ENCODE measurements around the gene DOK6.

The DOK6 gene

GRCh38 chr18:69898241-69898861, 497.7 kb downstream of the DOK6 start:
- DNase-seq (ENCODE audit: low read depth in 2 of 2) = no peak
